Measurements from ENCODE around the gene TIAM2. TPM values are rescaled to one million over a fixed set of nuclear protein-coding genes. Genes with fewer than 3 reads are reported as not detected.

Gene TIAM2
- 10 to 100 TPM in 5 of 9 donors, 1 to 10 TPM in 4; 4.0 to 24.7 (median 10.2) TPM for total RNA-seq
- 1 to 10 TPM; 6.4 to 9.2 (median 8.4) TPM for polyA plus RNA-seq
- long read RNA-seq, donor 1, partial matches to known transcripts: 0 of 2 reads
- long read RNA-seq, donor 1, other reads (novel, unspliced or antisense): 0 of 2 reads
- long read RNA-seq, donor 2, partial matches to known transcripts: 0 of 31 reads
- long read RNA-seq, donor 2, other reads (novel, unspliced or antisense): 27 of 31 reads
- long read RNA-seq, donor 3: 0 reads
- long read RNA-seq, donor 4, partial matches to known transcripts: 1 of 1 reads
- long read RNA-seq, donor 4, other reads (novel, unspliced or antisense): 0 of 1 reads
- long read RNA-seq, donor 5, partial matches to known transcripts: 3 of 14 reads
- long read RNA-seq, donor 5, other reads (novel, unspliced or antisense): 11 of 14 reads
- long read RNA-seq, donor 6, partial matches to known transcripts: 0 of 3 reads
- long read RNA-seq, donor 6, other reads (novel, unspliced or antisense): 3 of 3 reads
- long read RNA-seq, donor 7: 0 reads
- long read RNA-seq, donor 8, partial matches to known transcripts: 0 of 36 reads
- long read RNA-seq, donor 8, other reads (novel, unspliced or antisense): 36 of 36 reads
- long read RNA-seq, donor 9, partial matches to known transcripts: 0 of 1 reads
- long read RNA-seq, donor 9, other reads (novel, unspliced or antisense): 0 of 1 reads
- long read RNA-seq, donor 10, partial matches to known transcripts: 0 of 1 reads
- long read RNA-seq, donor 10, other reads (novel, unspliced or antisense): 0 of 1 reads

- no peaks in the 10 kb centered on the region for H3K27me3 ChIP-seq
- H3K36me3 ChIP-seq (replicated peaks in 1 of 2): no peaks in the 10 kb centered on the region
- intact Hi-C loops (cut with DNase I): loop anchor here in 1 of 2 donors (10.0 kb wide), 1 partner anchor 169 kb away; no protein-coding TSS in a partner anchor
- peak in 6 of 7 donors; percentile 9 to 35 (median 26) for DNase-seq
- WGBS, 4 donors: 0 to 1% (median 1%) methylated on average over 15 to 101 of the region's 102 CpGs; no CpG with 5 or more reads in 1 of the 4 donors
- no peak for TF ChIP-seq CTCF (IDR thresholded peaks at IDR 0.05)
- peak in 1 of 2 donors; percentile 12 for TF ChIP-seq POLR2A (IDR thresholded peaks at IDR 0.05)
- no peaks in the 10 kb centered on the region for H3K9me3 ChIP-seq (replicated peaks in 1 of 3)
- H3K4me1 ChIP-seq (replicated peaks in 1 of 2): peaks cover 0 to 6% of the 10 kb centered on the region in 2 donors
- H3K4me3 ChIP-seq: peak within 1 kb of the TSS in 2 of 4 donors; percentile 43 to 71
- no peak within 1 kb of the TSS for H3K27ac ChIP-seq
Observed at GRCh38 chr6:154995254-154996015, at the start of gene TIAM2. Gene TIAM2 (plus strand): TSS chr6:154995315. CDS start chr6:155129224, 133,909 bp downstream.

GRCh38 chr6:154950979-154951344 is 44.2 kb upstream of the TIAM2 start:
- 91 to 100% (median 98%) methylated on average over 3 to 7 of the region's 7 CpGs for WGBS, 4 donors
- Histone ChIP-seq H3K27me3 (no peaks in the 10 kb centered on the region), H3K4me3 (no peak overlapping the region), H3K9me3 (replicated peaks in 1 of 3) (no peaks in the 10 kb centered on the region), H3K4me1 (replicated peaks in 1 of 2) (no peaks in the 10 kb centered on the region), H3K36me3 (replicated peaks in 1 of 2) (no peaks in the 10 kb centered on the region), H3K27ac (no peak overlapping the region)
- no peak for TF ChIP-seq POLR2A (IDR thresholded peaks at IDR 0.05)
- TF ChIP-seq CTCF (IDR thresholded peaks at IDR 0.05): no peak
- DNase-seq: no peak
- intact Hi-C loops (cut with DNase I): no loop called here

- Histone ChIP-seq H3K27ac (no peak overlapping the region), H3K36me3 (replicated peaks in 1 of 2) (no peaks in the 10 kb centered on the region), H3K27me3 (no peaks in the 10 kb centered on the region), H3K9me3 (replicated peaks in 1 of 3) (no peaks in the 10 kb centered on the region), H3K4me3 (no peak overlapping the region), H3K4me1 (replicated peaks in 1 of 2) (no peaks in the 10 kb centered on the region)
- intact Hi-C loops (cut with DNase I): no loop called here
- 67 to 79% (median 73%) methylated on average over 10 of the region's 10 CpGs for WGBS, 4 donors
- DNase-seq: no peak
- no peak for TF ChIP-seq CTCF (IDR thresholded peaks at IDR 0.05)
- TF ChIP-seq POLR2A (IDR thresholded peaks at IDR 0.05): no peak
Observed at GRCh38 chr6:154951345-154952200, 43.5 kb upstream of the TIAM2 start.

All from adrenal gland (tissue), 19 donors.